K562 (cell line): ENCODE results near the gene MYO9A. TPM values are rescaled to one million over a fixed set of nuclear protein-coding genes. Genes with fewer than 3 reads are reported as not detected.

ENCODE experiments used
- ATAC-seq: fragments of 200-7000 bp; cut with Tn5 transposase; 3 replicates; pipeline ENCODE4 v1.9.1; 2020; ENCODE audit warnings: moderate library complexity
- BruUV-seq: library from RNA; stranded (reverse); fragments of 400-500 nt; replicated peaks from 2 replicates; lab custom pipeline; 2021; lab: Mats Ljungman, UMichigan
- CTCF ChIA-PET: fragments of 300-600 bp; formaldehyde crosslinking; extraction: SDS; loops from one replicate; lab custom pipeline; 2021; ENCODE audit warnings: low intra/inter-chr PET ratio; lab: Yijun Ruan, JAX
- POLR2A ChIA-PET: fragments of 300-600, 350-650 bp; sonication (Branson Sonifier 250); formaldehyde crosslinking; extraction: SDS; loops from one replicate; lab custom pipeline; 2021; ENCODE audit warnings: antibody characterized with exemption, inconsistent platforms; lab: Yijun Ruan, JAX
- DNase-seq, 4 experiments: peaks; one replicate each; pipeline versions ENCODE4 v3.0.0 to v3.0.0-alpha.2; 2011 to 2018; ENCODE audit warnings: low spot score in 3 of 4, mixed read lengths in 3 of 4; ENCODE audit errors: extremely low read depth in 1 of 4
- FAIRE-seq: peaks from 2 replicates; lab custom pipeline; 2011; peaks lifted over from hg19 to GRCh38; lab: Jason Lieb, UNC
- H2AFZ ChIP-seq: 2 replicates; pipeline ENCODE4 v1.6.0; 2011; ENCODE audit warnings: low read depth, low read length, control low read depth, inconsistent platforms
- H3K27ac ChIP-seq: fragments of 200-600 bp; 3 replicates; pipeline ENCODE4 v1.8.0; 2011; ENCODE audit warnings: low read depth, mild to moderate bottlenecking, control low read depth, inconsistent platforms, low read length, moderate library complexity, mixed read lengths; ENCODE audit errors: extremely low read depth
- H3K27me3 ChIP-seq, 2 experiments: fragments of 300-600 bp in 1 of 2; 2 replicates in 1 of 2; 3 replicates in 1 of 2; pipeline versions ENCODE4 v1.6.0 to v1.8.0; 2011; ENCODE audit warnings: inconsistent platforms in 2 of 2, low read length in 2 of 2, mild to moderate bottlenecking in 1 of 2, mixed read lengths in 1 of 2, moderate library complexity in 1 of 2; ENCODE audit not compliant: control insufficient read depth in 2 of 2, insufficient read depth in 2 of 2
- H3K36me3 ChIP-seq: fragments of 300-600 bp; 3 replicates; pipeline ENCODE4 v1.8.0; 2011; ENCODE audit warnings: mild to moderate bottlenecking, low read length, inconsistent platforms; ENCODE audit not compliant: control insufficient read depth, insufficient read depth
- H3K4me1 ChIP-seq, 2 experiments: fragments of 200-600 bp in 1 of 2; replicated peaks in 1 of 2; 2 replicates in 1 of 2; 3 replicates in 1 of 2; pipeline versions ENCODE4 v1.5.1 to v1.8.0; 2011; ENCODE audit warnings: inconsistent platforms in 2 of 2, low read length in 2 of 2, mild to moderate bottlenecking in 1 of 2, mixed read lengths in 1 of 2, moderate library complexity in 1 of 2; ENCODE audit not compliant: control insufficient read depth in 2 of 2, insufficient read depth in 2 of 2
- H3K4me2 ChIP-seq: 2 replicates; pipeline ENCODE4 v1.6.1; 2011; ENCODE audit warnings: low read length, control low read depth, inconsistent platforms, mixed read lengths; ENCODE audit not compliant: insufficient read depth
- H3K4me3 ChIP-seq: fragments of 200-600 bp; sonication (generic), shearing (Covaris generic); 2 replicates; pipeline ENCODE4 v1.5.1; 2016; ENCODE audit warnings: control low read depth, inconsistent platforms
- H3K79me2 ChIP-seq: fragments of 200-600 bp; 3 replicates; pipeline ENCODE4 v1.8.0; 2011; ENCODE audit warnings: low read length, inconsistent platforms; ENCODE audit not compliant: control insufficient read depth, insufficient read depth
- H3K9ac ChIP-seq, 2 experiments: 2 replicates each; pipeline versions ENCODE4 v1.6.0 to v1.6.1; 2011; ENCODE audit warnings: low read depth in 2 of 2, low read length in 2 of 2, control low read depth in 1 of 2, inconsistent platforms in 1 of 2, mild to moderate bottlenecking in 1 of 2, mixed read lengths in 1 of 2; ENCODE audit not compliant: insufficient read depth in 1 of 2
- H3K9me1 ChIP-seq: one replicate; pipeline ENCODE4 v1.6.0; 2011; ENCODE audit warnings: inconsistent platforms, mild to moderate bottlenecking, low read length, moderate library complexity; ENCODE audit not compliant: control insufficient read depth, insufficient read depth
- H3K9me3 ChIP-seq: replicated peaks from 2 replicates; pipeline ENCODE4 v1.5.1; 2011; ENCODE audit warnings: low read depth, low read length, inconsistent platforms; ENCODE audit not compliant: control insufficient read depth, insufficient read depth
- H4K20me1 ChIP-seq: replicated peaks from 2 replicates; pipeline ENCODE4 v1.6.1; 2011; ENCODE audit warnings: low read length, inconsistent platforms, mixed read lengths; ENCODE audit not compliant: control insufficient read depth, insufficient read depth
- ATF4 ChIP-seq: fragments of 450-650 bp; formaldehyde crosslinking; IDR thresholded peaks from 2 replicates; pipeline ENCODE4 v1.4.0; 2022; ENCODE audit warnings: mild to moderate bottlenecking, moderate library complexity
- E2F8 ChIP-seq: fragments of 450-650 bp; IDR thresholded peaks from 2 replicates; pipeline ENCODE4 v1.7.1; 2018; ENCODE audit warnings: mild to moderate bottlenecking, low read depth; ENCODE audit not compliant: partially characterized antibody
- HINFP ChIP-seq: fragments of 450-650 bp; conservative IDR thresholded peaks from 2 replicates; pipeline ENCODE4 v1.6.1; 2016; ENCODE audit warnings: missing genetic modification characterization, low read depth, mild to moderate bottlenecking, control low read depth, missing compliant biosample characterization
- MAX ChIP-seq: sonication (generic); formaldehyde crosslinking; IDR thresholded peaks from 2 replicates; pipeline ENCODE4 v1.9.0; 2022; ENCODE audit warnings: mild to moderate bottlenecking, missing genetic modification reagents
- MCM5 ChIP-seq: fragments of 450-650 bp; IDR thresholded peaks from 2 replicates; pipeline ENCODE4 v1.6.1; 2016; ENCODE audit warnings: low read depth
- NCOA2 ChIP-seq, 2 experiments: fragments of 450-650 bp; IDR thresholded peaks; 2 replicates each; pipeline ENCODE4 v1.6.1; 2018; ENCODE audit warnings: mild to moderate bottlenecking in 2 of 2, moderate library complexity in 1 of 2; ENCODE audit not compliant: partially characterized antibody in 2 of 2
- ZC3H4 ChIP-seq: sonication (generic); formaldehyde crosslinking; IDR thresholded peaks from 2 replicates; pipeline ENCODE4 v1.9.0; 2021; ENCODE audit warnings: missing genetic modification reagents, borderline replicate concordance
- ZNF217 ChIP-seq: sonication (generic); formaldehyde crosslinking; IDR thresholded peaks from 2 replicates; pipeline ENCODE4 v1.8.0; 2022; ENCODE audit warnings: mild to moderate bottlenecking, missing genetic modification reagents
- ZNF239 ChIP-seq: fragments of 250-450 bp; sonication (Bioruptor Pico); IDR thresholded peaks from 2 replicates; pipeline ENCODE4 v1.4.0; 2020; ENCODE audit warnings: mild to moderate bottlenecking
- ZZZ3 ChIP-seq: fragments of 450-650 bp; IDR thresholded peaks from 2 replicates; pipeline ENCODE4 v1.6.1; 2016; ENCODE audit warnings: antibody characterized with exemption, mild to moderate bottlenecking, moderate library complexity
- WGBS: fragments of 100-300 bp; shearing (Covaris generic); methylation state at CpG from one replicate; pipeline ENCODE4 v1.1.6; 2016; ENCODE audit warnings: low coverage, mixed read lengths; ENCODE audit not compliant: insufficient coverage; ENCODE audit errors: missing lambda C conversion rate; 5-methylcytosine and 5-hydroxymethylcytosine counted together
- in situ Hi-C: fragments of 300-500 bp; cut with MboI; formaldehyde crosslinking; loops from 4 replicates; pipeline ENCODE4 v1.15.0; 2018; ENCODE audit warnings: inconsistent platforms, mixed read lengths
- intact Hi-C: fragments of 100-400 bp; cut with micrococcal nuclease; formaldehyde crosslinking; loops from 2 replicates; pipeline ENCODE4 v1.14.2; 2022
- polyA plus RNA-seq, 8 experiments: library from polyadenylated mRNA; depleted of rRNA in 4 of 8; stranded (reverse) in 5 of 8; unstranded in 3 of 8; fragments of >200 nt; fragmentation: Nextera tagmentation in 2 of 8; fragmentation: Illumina TruSeq in 1 of 8; extraction: Ambion mirVana in 2 of 8; extraction: Trizol in 1 of 8; gene quantifications; 2 replicates each; pipeline versions ENCODE4 v1.2.1 to v1.2.3, GENCODE V29; 2011 to 2014; ENCODE audit warnings: inconsistent platforms in 1 of 8, missing spikeins in 1 of 8
- total RNA-seq, 7 experiments: library from RNA; depleted of rRNA in 6 of 7; stranded (reverse); fragments of >200 nt in 6 of 7; fragmentation: Illumina TruSeq in 2 of 7; extraction: Trizol in 2 of 7; gene quantifications; 2 replicates each; pipeline versions ENCODE4 v1.2.1 to v1.2.3, GENCODE V29; 2011 to 2021; ENCODE audit warnings: low replicate concordance in 1 of 7

The MYO9A gene
- total and polyA plus RNA-seq, 9 of the 15 experiments (the other 6 are each of a cell fraction or from before 2014, with no cell fraction given), result 1.9 to 15.4 (median 5.8) TPM

- H3K9ac ChIP-seq, result no peak overlapping the region
- intact Hi-C loops, result no loop called here
- in situ Hi-C loops, result no loop called here
- no peak overlapping the region for H3K4me3 ChIP-seq
- H4K20me1 ChIP-seq, result no peaks in the 10 kb centered on the region
- H3K9me1 ChIP-seq, result no peaks in the 10 kb centered on the region
- ATAC-seq, result no peak
- CTCF ChIA-PET, result no interaction called here
- no peak overlapping the region for H2AFZ ChIP-seq
- no peak overlapping the region for H3K4me2 ChIP-seq
- H3K9me3 ChIP-seq, result 0 out of 2 replicates have a peak, but pooled peaks cover 2% of the 10 kb centered on the region
- WGBS, result 31% methylated on average over 2 of the region's 2 CpGs
- FAIRE-seq, result no peak
- no peaks in the 10 kb centered on the region for H3K4me1 ChIP-seq
- H3K79me2 ChIP-seq, result no peaks in the 10 kb centered on the region
- H3K27ac ChIP-seq, result no peak overlapping the region
- BruUV-seq, result no TSS peak
- H3K27me3 ChIP-seq, result no peaks in the 10 kb centered on the region
- no peak for TF ChIP-seq NCOA2 (IDR thresholded peaks at IDR 0.05; ENCODE audit: partially characterized antibody in 2 of 2)
- no peak for TF ChIP-seq ZNF217
- TF ChIP-seq ZZZ3, result no peak
- TF ChIP-seq E2F8, result no peak
- no peak for TF ChIP-seq HINFP (tag)
- no peak for TF ChIP-seq ATF4
- no peak for TF ChIP-seq ZC3H4 (CRISPR knock-in tag)
- no peak for TF ChIP-seq ZNF239 (CRISPR knock-in tag)
- TF ChIP-seq MCM5, result no peak
- TF ChIP-seq MAX (CRISPR knock-in tag), result no peak
- no peak for DNase-seq
- POLR2A ChIA-PET, result interaction anchor here (1.0 kb wide), 1 partner anchor 24 kb away, joined by 3 read pairs; no protein-coding TSS in a partner anchor
- H3K36me3 ChIP-seq, result no peaks in the 10 kb centered on the region
Measured at GRCh38 chr15:71932689-71933088, 185.3 kb downstream of the MYO9A start.
